GM21381 (cell line): ENCODE results near the gene SPATA24.
"Not testable (repeated sequence)": the region's sequence is repeated elsewhere in the genome, so short reads cannot be mapped to it uniquely, and the experiment has no call there.

ENCODE experiments used
- ATAC-seq: cut with Tn5 transposase; IDR thresholded peaks from one replicate; pipeline ENCODE4 v1.9.1; 2021; ENCODE audit warnings: mild to moderate bottlenecking, moderate library complexity; ENCODE audit not compliant: unreplicated experiment

Gene SPATA24

GRCh38 chr5:139403787-139404483 lies at the start of gene SPATA24:
SPATA24 (minus strand) TSS chr5:139404089; CDS start chr5:139404060, 29 bp downstream.
- peak; percentile 81 for ATAC-seq

GRCh38 chr5:139451878-139452660 lies 48.2 kb upstream of the SPATA24 start:
- no peak for ATAC-seq

- no peak for ATAC-seq
Measured at GRCh38 chr5:139451176-139451575, 47.3 kb upstream of the SPATA24 start.

GRCh38 chr5:139446956-139447779 lies 43.3 kb upstream of the SPATA24 start:
- peak; percentile 55 for ATAC-seq

- no peak for ATAC-seq
Measured at GRCh38 chr5:139445325-139446170, 41.7 kb upstream of the SPATA24 start.

GRCh38 chr5:139443831-139444453 lies 40.1 kb upstream of the SPATA24 start:
- no peak for ATAC-seq

- not testable (repeated sequence) for ATAC-seq
Measured at GRCh38 chr5:139440416-139440815, 36.5 kb upstream of the SPATA24 start.

GRCh38 chr5:139439013-139439903 lies 35.4 kb upstream of the SPATA24 start, which contains the start of gene DNAJC18:
DNAJC18 (minus strand) TSS chr5:139439525; CDS start chr5:139439445, 80 bp downstream.
- peak; percentile 89 for ATAC-seq

GRCh38 chr5:139438707-139439012 lies 34.8 kb upstream of the SPATA24 start:
- no peak for ATAC-seq

GRCh38 chr5:139435676-139436075 lies 31.8 kb upstream of the SPATA24 start:
- no peak for ATAC-seq

GRCh38 chr5:139431706-139432105 lies 27.8 kb upstream of the SPATA24 start:
- ATAC-seq: no peak

- no peak for ATAC-seq
Measured at GRCh38 chr5:139430015-139430414, 26.1 kb upstream of the SPATA24 start.

GRCh38 chr5:139426203-139426885 lies 22.5 kb upstream of the SPATA24 start:
- no peak for ATAC-seq

- no peak for ATAC-seq
Measured at GRCh38 chr5:139425497-139425896, 21.6 kb upstream of the SPATA24 start.

GRCh38 chr5:139422307-139422893 lies 18.5 kb upstream of the SPATA24 start:
- ATAC-seq: no peak

GRCh38 chr5:139419226-139420192 lies 15.6 kb upstream of the SPATA24 start:
- ATAC-seq: no peak

- no peak for ATAC-seq
Measured at GRCh38 chr5:139418793-139419192, 14.9 kb upstream of the SPATA24 start.
